ENCODE data around the gene SRCIN1.

DNA sequence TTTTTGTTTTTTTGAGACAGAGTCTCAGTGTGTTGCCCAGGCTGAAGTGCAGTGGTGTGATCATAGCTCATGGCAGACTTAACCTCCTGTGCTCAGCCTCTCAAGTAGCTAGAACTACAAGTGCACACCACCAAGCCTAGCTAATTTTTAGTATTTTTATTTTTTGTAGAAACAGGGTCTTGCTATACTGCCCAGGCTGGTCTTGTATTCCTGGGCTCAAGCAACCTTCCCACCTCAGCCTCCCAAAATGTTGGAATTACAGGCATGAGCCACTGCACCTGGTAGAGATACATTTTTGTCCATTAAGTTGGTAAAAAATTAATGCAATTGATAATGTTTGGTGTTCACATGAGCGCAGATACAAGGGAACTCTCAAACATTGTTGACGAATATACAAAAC, 22.2 kb upstream of the SRCIN1 start:
- TF ChIP-seq CTCF (IDR thresholded peaks at IDR 0.05) (no peak), POLR2A (IDR thresholded peaks at IDR 0.05) (no peak)
